GM23248 (cell line): ENCODE data around the gene PDCL3.

Experiments used
- EZH2 ChIP-seq: fragments of 200-600 bp; sonication (generic); IDR thresholded peaks from 2 replicates; pipeline ENCODE4 v1.6.1; 2018; ENCODE audit warnings: antibody characterized with exemption, mild to moderate bottlenecking; ENCODE audit not compliant: insufficient read depth, poor library complexity, severe bottlenecking
- EZH2phosphoT487 ChIP-seq: fragments of 200-600 bp; sonication (generic); IDR thresholded peaks from 2 replicates; pipeline ENCODE4 v1.6.1; 2018; ENCODE audit warnings: antibody characterized with exemption, moderate library complexity, mild to moderate bottlenecking, low read depth; ENCODE audit not compliant: insufficient read depth

GRCh38 chr2:100537918-100538317 lies 24.9 kb upstream of the PDCL3 start:
- TF ChIP-seq EZH2 (no peak), EZH2phosphoT487 (no peak)
